Omental fat pad (tissue), 4 donors: ENCODE measurements around the gene GPATCH8. TPM values are rescaled to one million over a fixed set of nuclear protein-coding genes. Genes with fewer than 3 reads are reported as not detected.

Source experiments
- ATAC-seq: fragments of 150-250 bp; one replicate; pipeline ENCODE4 v1.9.1; 2016; ENCODE audit warnings: mild to moderate bottlenecking, moderate library complexity; ENCODE audit not compliant: low FRiP score
- DNase-seq: peaks from one replicate; pipeline ENCODE4 v3.0.0-alpha.2; 2019; ENCODE audit warnings: low spot score
- total RNA-seq, 4 donors: library from RNA; depleted of rRNA; stranded (reverse); fragments of >200 nt; gene quantifications; one replicate each; pipeline ENCODE4 v1.1.0, GENCODE V29; 2016
- TF ChIP-seq, protein P1 (sequence below), 3 donors: fragments of 450-650 bp; IDR thresholded peaks; one replicate each; pipeline ENCODE4 v1.5.1; 2016 to 2017; ENCODE audit warnings: antibody characterized with exemption in 3 of 3, mild to moderate bottlenecking in 3 of 3, moderate library complexity in 2 of 3

GPATCH8 gene
- total RNA-seq, 4 donors from 2014 or later, result 25.7 to 58.5 (median 34.6) TPM

GRCh38 chr17:44385287-44386181, 117.7 kb downstream of the GPATCH8 start:
- peak; percentile 67 for DNase-seq
- TF ChIP-seq, protein P1, sequence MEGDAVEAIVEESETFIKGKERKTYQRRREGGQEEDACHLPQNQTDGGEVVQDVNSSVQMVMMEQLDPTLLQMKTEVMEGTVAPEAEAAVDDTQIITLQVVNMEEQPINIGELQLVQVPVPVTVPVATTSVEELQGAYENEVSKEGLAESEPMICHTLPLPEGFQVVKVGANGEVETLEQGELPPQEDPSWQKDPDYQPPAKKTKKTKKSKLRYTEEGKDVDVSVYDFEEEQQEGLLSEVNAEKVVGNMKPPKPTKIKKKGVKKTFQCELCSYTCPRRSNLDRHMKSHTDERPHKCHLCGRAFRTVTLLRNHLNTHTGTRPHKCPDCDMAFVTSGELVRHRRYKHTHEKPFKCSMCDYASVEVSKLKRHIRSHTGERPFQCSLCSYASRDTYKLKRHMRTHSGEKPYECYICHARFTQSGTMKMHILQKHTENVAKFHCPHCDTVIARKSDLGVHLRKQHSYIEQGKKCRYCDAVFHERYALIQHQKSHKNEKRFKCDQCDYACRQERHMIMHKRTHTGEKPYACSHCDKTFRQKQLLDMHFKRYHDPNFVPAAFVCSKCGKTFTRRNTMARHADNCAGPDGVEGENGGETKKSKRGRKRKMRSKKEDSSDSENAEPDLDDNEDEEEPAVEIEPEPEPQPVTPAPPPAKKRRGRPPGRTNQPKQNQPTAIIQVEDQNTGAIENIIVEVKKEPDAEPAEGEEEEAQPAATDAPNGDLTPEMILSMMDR (IDR thresholded peaks at IDR 0.05), result no peak
- ATAC-seq, result peak; percentile 93

DNA sequence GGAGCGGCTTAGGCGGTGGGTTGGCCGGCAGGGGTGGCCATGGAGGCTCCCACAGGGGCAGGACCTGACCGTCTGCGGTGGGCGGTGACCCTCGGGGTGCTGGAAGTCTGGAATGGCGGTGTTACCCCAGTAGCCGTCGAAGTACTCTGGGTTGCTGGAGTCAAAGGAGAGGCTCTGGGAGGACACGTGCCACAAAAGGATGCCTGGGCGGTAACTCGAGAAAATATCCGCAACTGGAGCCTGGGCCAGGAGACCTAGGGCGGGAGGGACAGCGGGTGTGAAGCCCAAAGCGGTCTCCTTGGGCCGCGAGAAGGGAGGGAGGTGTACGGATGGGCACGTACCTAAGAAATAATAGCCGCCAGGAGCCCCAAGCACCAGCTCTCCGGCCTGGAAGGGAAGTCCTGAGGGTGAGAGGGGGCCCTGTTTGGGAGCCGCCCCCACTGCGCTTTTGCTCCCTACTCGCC, 118.4 kb downstream of the GPATCH8 start:
- TF ChIP-seq, protein P1 (IDR thresholded peaks at IDR 0.05), result no peak
- DNase-seq (no peak), ATAC-seq (peak; percentile 4)

- ATAC-seq, result no peak
- DNase-seq, result no peak
- TF ChIP-seq, protein P1 (IDR thresholded peaks at IDR 0.05), result no peak
Observed at GRCh38 chr17:44384281-44384822, 118.9 kb downstream of the GPATCH8 start.

DNA sequence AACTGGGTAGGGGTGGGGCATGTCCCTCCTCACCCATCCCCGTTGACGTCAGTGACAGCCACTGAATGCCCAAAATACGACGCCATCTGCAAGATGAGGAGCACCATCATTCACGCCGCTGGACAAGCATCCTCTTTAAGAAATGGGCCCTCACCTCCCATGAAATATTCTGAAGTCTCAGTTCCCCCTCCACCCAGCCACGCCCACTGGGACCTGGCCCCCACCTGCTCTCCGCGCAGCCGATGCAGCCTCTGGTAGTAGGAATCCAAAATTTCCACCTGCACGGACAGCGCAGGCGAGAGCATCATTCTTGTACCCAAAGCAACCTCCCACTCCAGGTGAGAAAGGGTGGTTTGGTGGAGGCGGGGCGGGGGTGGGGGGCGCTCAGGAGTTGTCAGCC, 119.3 kb downstream of the GPATCH8 start:
- no peak for ATAC-seq
- TF ChIP-seq, protein P1 (IDR thresholded peaks at IDR 0.05), result no peak
- no peak for DNase-seq

DNA sequence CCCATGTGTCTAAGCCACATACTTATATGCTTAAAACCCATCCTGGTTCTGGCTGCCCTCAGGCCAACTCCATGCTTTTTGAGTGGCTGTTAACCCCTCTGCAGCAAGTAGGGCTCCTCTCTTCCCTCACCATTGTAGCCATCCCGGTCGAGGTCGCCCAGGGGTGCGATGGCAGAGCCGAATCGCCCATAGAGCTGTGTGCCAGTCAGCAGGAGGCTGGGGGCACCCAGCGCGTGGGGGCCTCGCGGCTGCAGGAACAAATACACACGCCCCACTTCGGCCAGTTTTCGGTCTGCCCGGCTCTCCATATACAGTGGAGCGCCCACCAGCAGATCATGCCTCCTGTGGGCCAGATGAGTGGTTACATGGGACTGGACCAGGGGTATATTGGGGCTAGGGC, 119.8 kb downstream of the GPATCH8 start:
- ATAC-seq (no peak), DNase-seq (no peak)
- TF ChIP-seq, protein P1 (IDR thresholded peaks at IDR 0.05), result no peak

DNA sequence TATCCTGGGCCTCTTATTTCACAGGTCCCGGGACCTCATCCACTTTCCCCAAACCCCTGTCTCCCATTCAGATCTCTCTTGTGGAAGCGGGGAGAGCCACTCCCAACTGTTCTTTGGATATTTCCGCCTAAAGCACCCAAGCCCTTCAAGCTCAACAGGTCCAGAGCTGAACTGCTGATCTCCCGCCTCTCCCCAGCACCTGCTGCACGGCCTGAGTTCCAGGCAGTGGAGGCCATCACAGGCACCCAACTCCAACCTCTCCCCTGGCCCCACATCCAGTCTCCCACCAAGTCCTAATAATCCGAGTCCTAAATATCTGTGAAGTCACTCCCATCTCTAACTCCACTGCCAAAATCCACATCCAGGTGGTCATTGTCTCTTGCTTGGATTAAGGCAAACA, 120.3 kb downstream of the GPATCH8 start:
- TF ChIP-seq, protein P1 (IDR thresholded peaks at IDR 0.05), result no peak
- DNase-seq, result no peak
- ATAC-seq, result no peak
